NCI-H2107 treated with DMSO at 0.1 percent for 48 hours (cell line): ENCODE results near the gene ICOS.

Source experiments
- DNase-seq: peaks from one replicate; lab custom pipeline; 2025; ENCODE audit not compliant: unreplicated experiment; lab: John Stamatoyannopoulos, UW

ICOS gene, protein sequence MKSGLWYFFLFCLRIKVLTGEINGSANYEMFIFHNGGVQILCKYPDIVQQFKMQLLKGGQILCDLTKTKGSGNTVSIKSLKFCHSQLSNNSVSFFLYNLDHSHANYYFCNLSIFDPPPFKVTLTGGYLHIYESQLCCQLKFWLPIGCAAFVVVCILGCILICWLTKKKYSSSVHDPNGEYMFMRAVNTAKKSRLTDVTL

GRCh38 chr2:203936535-203936934 is at the start of gene ICOS:
Gene ICOS (plus strand): TSS chr2:203936763. CDS start chr2:203936815, 52 bp downstream.
- no peak for DNase-seq

- peak; percentile 30 for DNase-seq
Observed at GRCh38 chr2:203887677-203888076, 48.9 kb upstream of the ICOS start.

GRCh38 chr2:203889542-203889941 is 47.0 kb upstream of the ICOS start:
- DNase-seq, result no peak

- no peak for DNase-seq
Observed at GRCh38 chr2:203889944-203890343, 46.6 kb upstream of the ICOS start.

DNA sequence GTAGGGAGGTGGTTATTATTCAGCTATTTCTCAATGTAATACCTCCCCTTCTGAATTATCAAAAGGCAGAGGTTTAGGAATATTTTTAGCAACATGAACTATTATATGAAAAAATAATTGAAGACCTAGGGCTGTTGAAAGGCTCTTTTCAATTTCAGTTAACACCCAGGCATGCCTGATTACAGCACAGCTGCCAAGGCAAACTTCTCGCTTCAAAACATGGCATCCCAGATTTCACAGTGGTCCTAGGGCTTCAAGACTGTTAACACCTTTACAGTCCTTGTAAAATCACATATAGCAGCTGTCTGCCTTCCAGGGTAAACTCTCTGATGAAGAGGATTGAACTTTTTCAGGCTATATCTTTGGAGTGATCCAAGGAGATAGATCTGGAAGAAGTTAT is 45.8 kb upstream of the ICOS start:
- DNase-seq, result no peak

DNA sequence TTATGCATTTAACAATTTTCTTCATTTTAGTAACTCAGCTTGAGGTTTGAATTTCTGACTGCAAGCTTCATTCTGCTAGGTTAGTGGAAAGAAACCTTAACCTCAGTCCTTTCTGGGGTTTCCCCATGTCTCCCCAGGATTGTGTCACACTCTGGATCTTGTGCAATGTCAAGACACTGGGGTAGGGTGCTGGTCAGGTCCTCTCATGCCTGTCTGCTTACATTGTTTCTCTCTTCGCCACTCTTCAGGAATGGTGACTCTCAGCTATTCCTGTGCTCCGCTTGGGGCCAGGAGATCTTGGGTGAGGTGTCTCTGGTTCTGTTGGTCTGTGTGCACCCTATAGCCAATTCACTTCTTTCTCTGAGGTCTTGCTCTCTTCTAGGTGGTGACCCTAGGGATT is 45.1 kb upstream of the ICOS start:
- no peak for DNase-seq

GRCh38 chr2:203892207-203892606 is 44.4 kb upstream of the ICOS start:
- no peak for DNase-seq

GRCh38 chr2:203893401-203893800 is 43.2 kb upstream of the ICOS start:
- DNase-seq, result no peak

DNA sequence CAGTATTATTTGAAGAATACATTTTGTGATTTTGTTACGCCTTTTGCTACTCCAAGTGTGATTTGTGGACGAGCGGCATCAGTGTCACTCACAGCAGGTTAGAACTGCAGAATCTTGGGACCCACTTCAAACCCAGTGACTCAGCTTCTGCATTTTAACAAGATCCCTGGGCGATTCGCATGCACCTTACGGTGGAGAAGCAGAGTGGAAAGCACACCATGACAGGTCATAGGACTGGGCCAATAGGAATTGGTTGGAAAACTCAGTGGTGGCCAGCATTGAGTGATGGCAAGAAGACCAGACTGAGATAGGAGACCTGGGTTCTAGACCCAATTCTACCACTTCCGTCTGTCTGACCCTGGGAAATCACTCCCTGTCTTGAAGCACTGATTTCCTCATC is 42.7 kb upstream of the ICOS start:
- no peak for DNase-seq

- no peak for DNase-seq
Observed at GRCh38 chr2:203894262-203894661, 42.3 kb upstream of the ICOS start.

GRCh38 chr2:203897544-203897943 is 39.0 kb upstream of the ICOS start:
- no peak for DNase-seq

- DNase-seq, result no peak
Observed at GRCh38 chr2:203898657-203899056, 37.9 kb upstream of the ICOS start.

GRCh38 chr2:203900253-203900652 is 36.3 kb upstream of the ICOS start:
- no peak for DNase-seq

- no peak for DNase-seq
Observed at GRCh38 chr2:203904022-203904421, 32.5 kb upstream of the ICOS start.

DNA sequence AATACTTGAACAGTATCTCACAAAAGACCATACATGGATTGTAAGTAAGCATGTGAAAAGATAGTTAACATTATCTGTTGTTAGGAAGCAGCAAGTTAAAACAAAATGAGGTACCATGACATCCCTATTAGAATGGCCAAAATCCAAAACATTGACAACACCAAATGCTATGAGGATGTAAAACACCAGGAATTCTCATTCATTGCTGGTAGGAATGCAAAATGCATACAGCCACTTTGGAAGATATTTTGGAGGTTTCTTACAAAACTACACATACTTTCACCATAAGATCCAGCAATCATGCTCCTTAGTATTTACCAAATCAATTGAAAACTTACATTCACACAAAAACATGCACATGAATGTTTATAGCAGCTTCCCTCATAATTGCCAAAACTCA is 30.9 kb upstream of the ICOS start:
- no peak for DNase-seq

- DNase-seq, result no peak
Observed at GRCh38 chr2:203908066-203908796, 28.3 kb upstream of the ICOS start.

DNA sequence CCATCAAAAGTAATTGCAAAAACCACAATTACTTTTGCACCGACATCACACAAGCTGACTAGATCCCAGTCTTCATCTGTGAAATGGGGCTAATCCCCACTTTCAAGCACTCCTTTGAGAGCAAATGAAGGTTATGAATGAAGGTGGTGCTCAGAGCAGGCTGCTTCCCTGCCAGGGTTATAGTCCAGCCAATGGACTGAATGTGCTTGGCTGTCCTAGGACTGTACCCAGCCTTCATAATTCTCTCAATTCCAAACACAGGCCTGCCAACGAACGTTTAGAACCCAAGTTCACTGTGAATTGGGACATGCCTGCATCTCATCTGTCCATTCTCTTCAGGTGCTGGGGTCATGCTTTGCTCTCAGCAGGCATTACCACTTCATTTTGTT is 27.8 kb upstream of the ICOS start:
- DNase-seq, result no peak

- DNase-seq, result no peak
Observed at GRCh38 chr2:203909261-203909967, 27.1 kb upstream of the ICOS start.

- DNase-seq, result no peak
Observed at GRCh38 chr2:203909974-203910373, 26.6 kb upstream of the ICOS start.

DNA sequence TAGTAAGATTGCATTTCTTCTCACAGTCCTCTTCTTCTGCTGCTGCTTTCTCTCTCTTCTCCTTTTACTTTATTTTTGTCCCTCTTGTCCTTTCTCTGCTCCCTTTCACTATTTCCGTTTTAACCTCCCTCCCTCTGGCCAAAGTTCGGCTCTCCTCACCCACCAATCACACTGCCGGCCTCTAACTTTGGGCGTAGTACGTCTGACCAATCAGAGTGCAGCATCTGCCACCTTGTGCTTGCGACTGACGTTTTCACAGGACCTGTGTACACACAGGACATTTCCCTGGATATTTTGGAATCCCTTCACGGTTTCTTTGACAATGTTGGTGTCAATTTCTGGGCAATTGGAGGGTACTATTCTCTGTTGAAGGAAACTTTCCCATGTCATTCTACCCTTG is 22.6 kb upstream of the ICOS start:
- no peak for DNase-seq

- no peak for DNase-seq
Observed at GRCh38 chr2:203914546-203915182, 21.9 kb upstream of the ICOS start.

DNA sequence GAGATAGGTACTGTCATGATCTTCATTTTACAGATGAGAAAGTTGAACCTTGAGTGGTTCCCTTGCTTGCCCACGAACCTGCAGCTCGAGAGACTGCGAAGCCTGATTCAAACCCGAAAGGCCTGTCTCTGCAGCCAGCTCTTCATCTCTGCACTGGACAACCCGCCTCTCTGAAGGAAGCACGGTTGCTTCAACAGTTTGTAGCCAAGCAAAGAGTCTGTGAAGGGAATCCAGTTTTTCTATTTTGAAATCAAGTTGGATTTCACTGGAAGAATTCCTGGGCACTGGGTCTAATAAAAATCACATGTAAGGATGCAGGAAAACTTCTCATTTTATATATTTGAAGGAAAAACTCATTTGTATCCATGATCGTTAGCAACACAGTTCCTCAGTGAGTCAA is 21.3 kb upstream of the ICOS start:
- DNase-seq, result no peak
